Measurements from ENCODE around the gene SLC26A1.

Gene SLC26A1, protein sequence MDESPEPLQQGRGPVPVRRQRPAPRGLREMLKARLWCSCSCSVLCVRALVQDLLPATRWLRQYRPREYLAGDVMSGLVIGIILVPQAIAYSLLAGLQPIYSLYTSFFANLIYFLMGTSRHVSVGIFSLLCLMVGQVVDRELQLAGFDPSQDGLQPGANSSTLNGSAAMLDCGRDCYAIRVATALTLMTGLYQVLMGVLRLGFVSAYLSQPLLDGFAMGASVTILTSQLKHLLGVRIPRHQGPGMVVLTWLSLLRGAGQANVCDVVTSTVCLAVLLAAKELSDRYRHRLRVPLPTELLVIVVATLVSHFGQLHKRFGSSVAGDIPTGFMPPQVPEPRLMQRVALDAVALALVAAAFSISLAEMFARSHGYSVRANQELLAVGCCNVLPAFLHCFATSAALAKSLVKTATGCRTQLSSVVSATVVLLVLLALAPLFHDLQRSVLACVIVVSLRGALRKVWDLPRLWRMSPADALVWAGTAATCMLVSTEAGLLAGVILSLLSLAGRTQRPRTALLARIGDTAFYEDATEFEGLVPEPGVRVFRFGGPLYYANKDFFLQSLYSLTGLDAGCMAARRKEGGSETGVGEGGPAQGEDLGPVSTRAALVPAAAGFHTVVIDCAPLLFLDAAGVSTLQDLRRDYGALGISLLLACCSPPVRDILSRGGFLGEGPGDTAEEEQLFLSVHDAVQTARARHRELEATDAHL

GRCh38 chr4:993111-994029, at the start of gene SLC26A1:
SLC26A1 (minus strand) TSS chr4:993404; CDS start chr4:991703, 1,701 bp downstream.
- DNase-seq (ENCODE audit: low spot score): peak; percentile 48

- no peak for DNase-seq (ENCODE audit: low spot score)
Observed at GRCh38 chr4:1042352-1043055, 49.3 kb upstream of the SLC26A1 start.

GRCh38 chr4:1041936-1042330, 48.7 kb upstream of the SLC26A1 start:
- DNase-seq (ENCODE audit: low spot score): no peak

DNA sequence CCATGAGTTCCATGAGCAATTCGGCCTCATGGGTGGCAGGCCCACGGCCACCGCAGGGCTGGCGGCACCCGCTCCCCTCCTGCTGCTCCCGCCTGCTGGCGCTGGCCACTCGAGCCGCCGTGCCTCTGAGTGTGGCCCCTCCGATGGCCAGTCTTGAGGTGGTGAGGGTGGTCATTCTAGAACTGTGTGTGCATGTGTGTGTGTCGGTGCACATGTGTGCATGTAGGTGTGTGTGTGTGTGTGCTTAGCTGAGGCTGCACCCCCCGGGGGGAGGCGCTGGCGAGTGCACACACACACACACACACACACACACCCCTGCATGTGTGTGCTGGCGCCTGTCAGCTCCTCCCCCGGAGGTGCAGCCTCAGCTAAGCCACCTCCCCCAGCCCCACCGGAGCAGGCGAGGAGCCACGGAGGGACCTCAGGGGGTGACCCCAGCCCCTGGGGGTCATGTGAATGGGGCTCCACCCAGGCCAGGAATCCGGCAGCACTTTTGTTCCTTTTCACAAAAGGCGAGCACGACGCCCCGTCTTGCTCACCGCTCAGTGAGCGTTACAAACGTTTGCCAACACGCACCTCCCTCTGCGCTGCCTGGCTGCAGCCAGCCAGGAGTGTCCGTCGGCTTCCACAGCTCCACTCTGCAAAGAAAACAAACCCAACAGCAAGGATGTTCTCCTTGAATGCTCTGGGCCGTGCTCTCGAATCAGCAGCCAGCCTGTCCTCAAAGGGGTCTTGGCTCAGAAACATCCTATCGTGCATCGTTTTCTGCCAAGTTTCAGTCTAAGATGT, 48.1 kb upstream of the SLC26A1 start:
- DNase-seq (ENCODE audit: low spot score): no peak

DNA sequence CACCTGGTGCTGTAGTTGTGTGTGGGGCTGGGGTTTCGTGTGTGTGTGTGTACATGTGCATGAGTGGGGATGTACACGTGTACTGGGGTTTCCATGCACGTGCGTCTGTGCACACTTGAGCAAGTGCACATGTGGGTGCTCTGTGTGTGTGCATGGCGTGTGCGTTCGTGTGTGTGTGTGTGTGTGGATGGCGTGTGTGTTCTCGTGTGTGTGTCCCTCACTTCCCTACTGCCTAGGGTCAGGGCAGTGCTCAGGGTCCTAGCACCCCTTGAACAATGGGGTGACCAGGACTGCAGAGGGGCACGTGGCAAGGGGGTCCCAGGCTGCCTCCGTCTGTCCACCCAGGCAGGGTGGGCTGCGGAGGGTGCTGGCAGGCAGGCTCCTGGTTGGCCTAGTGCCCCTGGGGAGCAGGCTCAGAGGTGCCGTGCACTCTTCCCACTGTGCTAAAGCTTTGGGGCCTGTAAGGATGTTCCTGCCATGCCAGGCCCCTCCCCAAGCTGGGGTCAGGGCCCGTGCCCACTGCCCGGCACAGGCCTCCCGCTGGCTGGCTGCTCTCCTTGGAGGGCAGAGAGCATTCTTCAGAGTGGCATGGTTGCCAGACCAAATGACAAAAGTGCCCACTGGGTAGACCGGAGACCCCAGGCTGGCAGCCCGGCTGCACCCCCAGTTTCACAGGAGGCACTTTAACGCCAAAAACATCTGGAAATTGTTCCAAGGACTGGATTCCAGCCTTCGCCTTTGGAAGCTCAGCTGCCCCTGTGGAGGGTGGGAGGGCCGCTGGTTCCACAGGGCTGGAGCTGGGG, 47.3 kb upstream of the SLC26A1 start:
- no peak for DNase-seq (ENCODE audit: low spot score)

GRCh38 chr4:1039493-1040343, 46.5 kb upstream of the SLC26A1 start:
- DNase-seq (ENCODE audit: low spot score): peak; percentile 77

- DNase-seq (ENCODE audit: low spot score): peak; percentile 53
Observed at GRCh38 chr4:1038948-1039492, 45.8 kb upstream of the SLC26A1 start.

DNA sequence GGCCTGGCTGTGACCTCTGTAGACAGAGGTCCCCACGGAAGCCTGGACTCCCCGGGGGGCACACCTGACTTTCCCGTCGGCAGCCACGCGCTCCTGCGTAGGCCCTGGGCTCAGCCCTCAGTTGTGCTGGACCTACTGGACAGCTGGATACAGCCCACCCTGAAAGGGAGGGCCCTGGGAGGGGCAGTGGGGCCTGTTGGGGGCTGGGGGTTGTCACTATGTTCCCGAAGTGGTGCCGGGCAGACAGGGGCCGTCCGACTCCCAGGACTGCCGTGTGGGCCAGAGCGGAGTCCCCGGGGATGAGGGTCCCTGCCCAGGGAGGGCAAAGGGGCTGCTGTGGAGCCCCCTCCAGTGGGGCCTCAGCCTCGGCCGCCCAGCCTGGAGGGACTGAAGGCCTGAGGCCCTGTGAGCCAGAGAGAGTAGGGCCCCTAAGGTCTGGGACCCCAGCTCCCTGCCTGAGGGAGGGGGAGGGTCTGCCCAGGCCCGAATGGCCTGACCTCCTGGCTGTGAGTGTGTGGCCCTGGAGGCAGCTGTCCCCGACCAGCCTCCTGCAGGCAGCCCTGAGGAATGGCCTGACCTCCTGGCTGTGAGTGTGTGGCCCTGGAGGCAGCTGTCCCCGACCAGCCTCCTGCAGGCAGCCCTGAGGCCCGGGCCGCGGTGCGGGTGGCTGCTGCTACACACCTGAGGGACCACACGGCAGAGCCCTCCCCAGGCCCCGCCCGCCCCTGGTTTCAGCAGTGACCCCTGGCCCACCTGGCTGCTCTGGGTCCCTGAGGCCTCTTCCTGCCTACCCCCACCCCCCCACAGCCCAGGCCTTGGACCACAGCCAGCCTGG, 44.0 kb upstream of the SLC26A1 start:
- no peak for DNase-seq (ENCODE audit: low spot score)

GRCh38 chr4:1036095-1036494, 42.9 kb upstream of the SLC26A1 start:
- no peak for DNase-seq (ENCODE audit: low spot score)

- peak; percentile 75 for DNase-seq (ENCODE audit: low spot score)
Observed at GRCh38 chr4:1035510-1035909, 42.3 kb upstream of the SLC26A1 start.

DNA sequence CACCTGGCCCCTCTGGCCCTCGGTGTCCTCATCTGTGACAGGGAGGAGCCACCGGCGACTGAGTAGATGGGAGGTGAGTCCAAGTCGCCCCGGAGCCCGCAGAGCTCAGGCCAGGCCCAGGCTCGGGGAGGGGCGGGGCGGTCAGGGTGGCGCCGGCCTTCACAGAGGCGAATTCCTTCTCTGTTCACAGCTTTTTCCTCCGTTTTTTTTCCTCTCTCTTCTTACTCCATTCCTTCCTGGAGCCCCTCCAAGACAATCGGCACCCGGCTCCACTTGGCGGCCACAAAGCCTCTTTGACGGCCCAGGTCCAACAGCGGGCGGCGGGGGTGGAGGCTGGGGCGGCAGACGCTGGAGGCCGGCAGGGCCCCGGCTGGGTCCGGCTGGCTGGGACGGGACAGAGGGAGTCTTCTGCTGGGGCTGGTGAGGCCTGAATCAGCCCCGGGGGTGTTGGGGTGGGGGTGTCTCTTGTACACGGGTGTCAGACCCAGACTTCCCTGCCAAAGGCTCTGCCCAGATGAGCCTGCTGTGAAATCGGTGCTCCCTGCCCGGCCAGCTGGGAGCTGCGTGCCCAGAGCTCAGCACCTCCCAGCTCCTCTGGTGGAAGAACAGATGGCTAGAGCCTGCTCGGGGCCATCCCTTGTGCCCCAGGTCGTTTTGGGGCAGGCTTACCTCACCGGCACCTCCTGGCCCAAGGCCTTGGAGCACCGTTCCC, 40.8 kb upstream of the SLC26A1 start:
- no peak for DNase-seq (ENCODE audit: low spot score)

DNA sequence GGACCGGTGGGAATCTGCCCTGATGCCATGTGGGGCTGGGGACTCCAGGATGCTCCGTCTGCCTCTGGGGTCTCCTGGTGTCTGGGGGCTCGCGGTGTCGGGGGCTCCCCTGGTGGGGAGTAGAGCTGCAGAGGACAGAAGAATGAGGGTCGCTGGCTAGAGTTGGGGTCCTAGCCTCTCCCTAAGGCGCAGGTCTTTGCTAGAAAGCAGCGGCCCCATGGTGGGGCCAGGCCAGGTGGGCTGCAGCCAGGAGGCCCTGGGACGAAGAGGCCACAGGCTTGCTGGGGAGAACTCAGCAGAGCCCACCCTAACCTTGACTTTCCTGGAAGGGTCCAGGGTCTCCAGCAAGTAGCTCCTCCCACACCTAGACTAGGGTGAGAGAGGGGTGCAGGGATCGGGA, 39.7 kb upstream of the SLC26A1 start:
- no peak for DNase-seq (ENCODE audit: low spot score)

GRCh38 chr4:1031956-1032795, 39.0 kb upstream of the SLC26A1 start:
- peak; percentile 80 for DNase-seq (ENCODE audit: low spot score)

DNA sequence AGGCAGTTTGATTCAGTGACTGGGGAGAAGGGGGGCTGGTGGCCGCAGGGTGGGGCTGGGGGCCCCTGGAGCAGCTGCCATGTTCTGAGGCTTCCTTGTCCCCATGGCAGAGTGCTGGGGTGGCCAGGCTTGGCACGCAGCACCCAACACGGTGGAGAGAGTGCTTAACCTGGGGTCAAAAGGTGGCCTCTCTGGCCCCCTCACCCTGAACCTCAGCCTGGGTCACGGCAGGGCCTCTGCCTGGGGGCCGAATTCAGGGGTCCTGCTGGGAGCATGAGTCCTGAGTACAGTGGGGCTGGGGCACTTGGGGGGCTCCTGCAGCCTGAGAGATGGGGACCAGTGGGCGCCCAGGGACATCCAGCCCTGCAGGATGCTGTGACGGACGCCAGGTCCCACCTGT, 38.1 kb upstream of the SLC26A1 start:
- no peak for DNase-seq (ENCODE audit: low spot score)

- DNase-seq (ENCODE audit: low spot score): peak; percentile 77
Observed at GRCh38 chr4:1030559-1030958, 37.4 kb upstream of the SLC26A1 start.

DNA sequence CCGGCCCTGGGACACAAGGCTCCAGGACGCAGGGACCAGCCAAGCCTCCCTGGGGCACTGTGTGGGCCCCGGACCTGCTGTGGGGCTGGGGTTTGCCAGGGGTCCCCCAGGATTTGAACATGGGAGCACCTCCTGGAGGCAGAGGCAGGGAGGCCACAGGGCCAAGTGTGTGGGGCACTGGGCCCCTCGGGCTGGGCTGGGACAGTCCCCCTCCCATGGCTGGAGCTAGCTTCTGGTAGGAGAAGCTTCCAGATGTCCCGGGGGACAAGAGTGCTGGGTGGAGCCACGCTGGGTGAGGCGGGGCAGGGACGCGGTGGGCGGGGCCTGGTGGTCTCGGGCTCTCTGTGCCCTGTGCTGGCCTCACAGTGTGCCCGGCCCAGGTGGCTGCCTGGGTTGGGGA, 36.8 kb upstream of the SLC26A1 start:
- peak; percentile 83 for DNase-seq (ENCODE audit: low spot score)
